GM12878 (cell line): Measurements from ENCODE around the gene LMCD1.

Source experiments
- CREM ChIP-seq: IDR thresholded peaks from 2 replicates; pipeline ENCODE4 v1.6.1; 2014; ENCODE audit warnings: antibody characterized with exemption, low read depth
- CTCF ChIP-seq, 3 experiments: IDR thresholded peaks in 2 of 3; conservative IDR thresholded peaks in 1 of 3; 2 replicates each; pipeline ENCODE4 v1.5.1; 2011; ENCODE audit warnings: low read depth in 3 of 3, low read length in 3 of 3, mild to moderate bottlenecking in 3 of 3, control low read depth in 2 of 3, moderate library complexity in 2 of 3, inconsistent platforms in 1 of 3, mixed read lengths in 1 of 3; ENCODE audit not compliant: control insufficient read depth in 2 of 3, insufficient read depth in 1 of 3; ENCODE audit errors: extremely low read depth in 1 of 3
- EP300 ChIP-seq, 2 experiments: fragments of 150-350 bp in 1 of 2; IDR thresholded peaks; 2 replicates each; pipeline ENCODE4 v1.6.1; 2011 to 2012; ENCODE audit warnings: low read depth in 2 of 2, low read length in 2 of 2, borderline replicate concordance in 1 of 2, improper control_type of control experiment in 1 of 2, inconsistent platforms in 1 of 2; ENCODE audit not compliant: control insufficient read depth in 1 of 2
- NRF1 ChIP-seq: conservative IDR thresholded peaks from 2 replicates; pipeline ENCODE4 v1.6.1; 2011; ENCODE audit warnings: mild to moderate bottlenecking, low read depth, low read length, improper control_type of control experiment
- POLR2A ChIP-seq: IDR thresholded peaks from 2 replicates; pipeline ENCODE4 v1.6.1; 2011; ENCODE audit warnings: low read depth, mild to moderate bottlenecking, low read length
- POLR2AphosphoS5 ChIP-seq: IDR thresholded peaks from 2 replicates; pipeline ENCODE4 v1.6.1; 2011; ENCODE audit warnings: mild to moderate bottlenecking, low read length, inconsistent platforms
- POU2F2 ChIP-seq: IDR thresholded peaks from 3 replicates; pipeline ENCODE4 v1.6.1; 2011; ENCODE audit warnings: low read depth, mild to moderate bottlenecking, low read length, borderline replicate concordance
- REST ChIP-seq: IDR thresholded peaks from 2 replicates; pipeline ENCODE4 v1.6.1; 2012; ENCODE audit warnings: mild to moderate bottlenecking, low read depth, low read length
- TAF1 ChIP-seq: IDR thresholded peaks from 2 replicates; pipeline ENCODE4 v1.6.1; 2011; ENCODE audit warnings: mild to moderate bottlenecking, low read depth, low read length, borderline replicate concordance
- TBL1XR1 ChIP-seq: IDR thresholded peaks from 2 replicates; pipeline ENCODE4 v1.6.1; 2012; ENCODE audit warnings: low read depth, low read length, improper control_type of control experiment
- YBX1 ChIP-seq: fragments of 450-650 bp; IDR thresholded peaks from 2 replicates; pipeline ENCODE4 v1.6.1; 2016; ENCODE audit warnings: antibody characterized with exemption

- TF ChIP-seq CTCF (IDR thresholded peaks at IDR 0.05 in 2 of 3, conservative IDR thresholded peaks at IDR 0.05 in 1 of 3; ENCODE audit: control insufficient read depth in 2 of 3, extremely low read depth in 1 of 3, insufficient read depth in 1 of 3, low read depth in 3 of 3, low read length in 3 of 3): no peak
- TF ChIP-seq YBX1: no peak
- no peak for TF ChIP-seq POLR2AphosphoS5
- no peak for TF ChIP-seq REST
- TF ChIP-seq POU2F2: no peak
- no peak for TF ChIP-seq NRF1
- no peak for TF ChIP-seq TAF1
- TF ChIP-seq POLR2A: no peak
- no peak for TF ChIP-seq EP300 (IDR thresholded peaks at IDR 0.05; ENCODE audit: borderline replicate concordance in 1 of 2, control insufficient read depth in 1 of 2, low read depth in 2 of 2, low read length in 2 of 2)
- no peak for TF ChIP-seq TBL1XR1
- TF ChIP-seq CREM: no peak
Observed at GRCh38 chr3:8600457-8600856, 98.8 kb downstream of the LMCD1 start.
